GM21381 (cell line): Measurements from ENCODE around the gene TXNDC11.
"Not testable (repeated sequence)": the region's sequence is repeated elsewhere in the genome, so short reads cannot be mapped to it uniquely, and the experiment has no call there.

Source experiments
- ATAC-seq: cut with Tn5 transposase; IDR thresholded peaks from one replicate; pipeline ENCODE4 v1.9.1; 2021; ENCODE audit warnings: mild to moderate bottlenecking, moderate library complexity; ENCODE audit not compliant: unreplicated experiment

TXNDC11 gene, protein sequence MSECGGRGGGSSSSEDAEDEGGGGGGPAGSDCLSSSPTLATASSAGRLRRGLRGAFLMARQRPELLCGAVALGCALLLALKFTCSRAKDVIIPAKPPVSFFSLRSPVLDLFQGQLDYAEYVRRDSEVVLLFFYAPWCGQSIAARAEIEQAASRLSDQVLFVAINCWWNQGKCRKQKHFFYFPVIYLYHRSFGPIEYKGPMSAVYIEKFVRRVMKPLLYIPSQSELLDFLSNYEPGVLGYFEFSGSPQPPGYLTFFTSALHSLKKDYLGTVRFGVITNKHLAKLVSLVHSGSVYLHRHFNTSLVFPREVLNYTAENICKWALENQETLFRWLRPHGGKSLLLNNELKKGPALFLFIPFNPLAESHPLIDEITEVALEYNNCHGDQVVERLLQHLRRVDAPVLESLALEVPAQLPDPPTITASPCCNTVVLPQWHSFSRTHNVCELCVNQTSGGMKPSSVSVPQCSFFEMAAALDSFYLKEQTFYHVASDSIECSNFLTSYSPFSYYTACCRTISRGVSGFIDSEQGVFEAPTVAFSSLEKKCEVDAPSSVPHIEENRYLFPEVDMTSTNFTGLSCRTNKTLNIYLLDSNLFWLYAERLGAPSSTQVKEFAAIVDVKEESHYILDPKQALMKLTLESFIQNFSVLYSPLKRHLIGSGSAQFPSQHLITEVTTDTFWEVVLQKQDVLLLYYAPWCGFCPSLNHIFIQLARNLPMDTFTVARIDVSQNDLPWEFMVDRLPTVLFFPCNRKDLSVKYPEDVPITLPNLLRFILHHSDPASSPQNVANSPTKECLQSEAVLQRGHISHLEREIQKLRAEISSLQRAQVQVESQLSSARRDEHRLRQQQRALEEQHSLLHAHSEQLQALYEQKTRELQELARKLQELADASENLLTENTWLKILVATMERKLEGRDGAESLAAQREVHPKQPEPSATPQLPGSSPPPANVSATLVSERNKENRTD

DNA sequence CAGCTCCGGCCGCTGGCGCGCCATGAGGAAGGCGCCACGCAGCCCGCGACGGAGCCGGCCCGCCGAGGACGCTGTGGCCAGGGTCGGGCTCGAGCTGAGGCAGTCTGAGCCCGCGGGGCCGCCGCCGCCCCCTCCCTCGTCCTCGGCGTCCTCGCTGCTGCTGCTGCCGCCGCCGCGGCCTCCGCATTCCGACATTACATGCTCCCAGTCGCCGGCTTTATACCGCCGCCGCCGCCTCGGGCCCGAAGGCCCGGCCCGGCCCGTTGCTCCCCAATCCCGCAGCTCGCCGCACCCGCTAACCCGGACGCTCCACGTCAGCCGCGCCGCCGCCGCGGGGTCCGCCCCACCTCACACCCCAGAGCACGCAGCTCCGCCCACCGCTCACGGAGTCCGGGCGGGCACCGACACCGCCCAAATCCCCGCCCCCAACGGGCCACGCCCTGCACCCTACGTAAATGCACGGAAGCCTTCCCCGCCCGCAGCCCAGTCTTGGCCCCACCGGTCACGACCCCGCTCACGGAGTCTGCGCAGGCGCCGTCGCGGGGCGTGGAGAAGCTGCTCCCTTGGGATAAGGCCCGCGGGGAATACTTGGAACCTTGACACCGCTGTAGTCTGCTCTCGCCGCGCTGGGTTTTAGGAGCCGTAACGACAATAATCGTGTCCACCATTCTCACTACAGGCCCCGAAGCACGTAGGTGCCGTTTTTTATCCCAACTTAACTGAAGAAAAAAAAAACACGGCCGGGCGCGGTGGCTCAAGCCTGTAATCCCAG, at the start of gene TXNDC11:
Gene TXNDC11, minus strand, starts transcription at position 322 of the 772 bp plus-strand sequence. Its CDS starts 127 bp downstream, at position 195.
- peak; percentile 85 for ATAC-seq

DNA sequence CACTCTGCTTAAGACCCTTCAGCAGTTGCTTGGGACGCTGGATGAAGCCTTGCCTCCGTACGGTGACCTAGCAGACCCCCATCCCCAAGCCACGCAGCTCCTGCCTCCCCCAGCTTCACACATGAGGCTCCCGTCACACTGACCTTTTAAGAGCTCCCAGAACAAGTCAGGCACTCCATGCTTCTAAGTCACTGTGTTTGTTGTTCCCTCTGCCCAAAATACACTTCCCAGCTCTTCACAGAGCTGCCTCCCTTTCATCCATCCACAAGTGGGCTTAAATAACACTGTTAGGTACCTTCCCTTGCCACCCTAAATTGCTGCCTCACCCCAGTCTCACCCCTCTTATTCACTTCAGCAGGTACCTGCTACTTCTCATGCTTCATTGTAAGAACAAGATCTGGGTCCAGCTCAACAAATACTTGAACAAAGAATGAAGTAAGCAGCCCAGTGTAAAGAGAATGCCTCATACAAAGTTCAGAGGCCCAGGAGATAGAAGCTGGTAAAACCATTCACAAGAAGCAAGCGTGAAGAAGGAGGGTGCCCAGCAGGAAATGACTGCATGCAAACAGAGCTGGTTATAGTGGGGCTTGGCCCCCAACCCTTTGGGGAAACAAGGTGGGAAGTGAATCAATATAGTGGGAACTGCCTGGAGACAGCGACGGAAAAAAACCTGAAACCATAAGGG, 48.6 kb upstream of the TXNDC11 start:
- no peak for ATAC-seq

DNA sequence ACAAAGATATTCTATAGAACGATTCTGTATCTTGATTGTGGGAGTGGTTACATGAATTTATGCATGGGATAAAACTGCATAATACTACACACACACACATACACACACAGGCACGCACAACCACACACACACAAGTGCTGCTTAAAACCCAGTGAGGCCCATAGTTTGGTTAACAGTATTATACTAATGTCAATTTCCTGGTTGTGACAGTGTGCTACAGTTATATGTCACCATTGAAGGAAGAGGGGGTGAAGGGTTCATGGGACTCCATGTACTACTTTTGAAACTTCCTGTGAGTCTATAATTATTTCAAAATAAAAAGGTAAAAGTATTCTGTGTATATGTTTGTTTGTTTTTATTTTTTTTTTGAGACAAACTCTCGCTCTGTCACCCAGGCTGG, 46.3 kb upstream of the TXNDC11 start:
- ATAC-seq: no peak

DNA sequence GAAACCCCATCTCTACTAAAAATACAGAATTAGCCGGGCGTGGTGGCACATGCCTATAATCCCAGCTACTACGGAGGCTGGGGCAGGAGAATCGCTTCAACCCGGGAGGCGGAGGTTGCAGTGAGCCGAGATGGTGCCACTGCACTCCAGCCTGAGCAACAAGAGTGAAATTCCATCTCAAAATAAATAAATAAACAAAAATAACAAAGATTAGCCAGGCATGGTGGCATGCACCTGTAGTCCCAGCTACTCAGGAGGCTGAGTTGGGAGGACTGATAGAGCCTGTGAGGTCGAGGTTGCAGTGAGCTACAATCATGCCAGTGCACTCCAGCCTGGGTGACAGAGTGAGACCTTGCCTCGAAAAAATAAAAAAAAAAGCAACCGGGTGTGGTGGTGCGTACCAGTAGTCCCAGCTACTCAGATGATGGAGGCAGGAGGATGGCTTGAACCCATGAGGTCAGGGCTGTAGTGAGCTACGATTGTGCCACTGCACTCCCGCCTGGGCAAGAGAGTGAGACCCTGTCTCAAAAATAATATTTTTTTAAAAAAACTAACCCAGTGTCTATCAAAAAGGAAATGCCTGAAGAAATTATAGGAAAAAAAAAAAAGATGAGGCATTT, 42.4 kb upstream of the TXNDC11 start:
- not testable (repeated sequence) for ATAC-seq

DNA sequence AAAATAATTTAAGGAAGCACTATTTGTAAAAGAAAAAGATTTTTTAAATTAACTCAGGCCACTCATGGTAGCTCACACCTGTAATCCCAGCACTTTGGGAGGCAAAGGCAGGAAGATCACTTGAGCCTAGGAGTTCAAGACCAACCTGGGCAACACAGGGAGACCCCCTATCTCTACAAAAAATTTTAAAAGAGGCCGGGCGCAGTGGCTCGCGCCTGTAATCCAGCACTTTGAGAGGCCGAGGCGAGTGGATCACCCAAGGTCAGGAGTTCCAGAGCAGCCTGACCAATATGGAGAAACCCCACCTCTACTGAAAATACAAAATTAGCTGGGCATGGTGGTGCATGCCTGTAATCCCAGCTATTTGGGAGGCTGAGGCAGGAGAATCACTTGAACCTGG, 41.7 kb upstream of the TXNDC11 start:
- not testable (repeated sequence) for ATAC-seq

DNA sequence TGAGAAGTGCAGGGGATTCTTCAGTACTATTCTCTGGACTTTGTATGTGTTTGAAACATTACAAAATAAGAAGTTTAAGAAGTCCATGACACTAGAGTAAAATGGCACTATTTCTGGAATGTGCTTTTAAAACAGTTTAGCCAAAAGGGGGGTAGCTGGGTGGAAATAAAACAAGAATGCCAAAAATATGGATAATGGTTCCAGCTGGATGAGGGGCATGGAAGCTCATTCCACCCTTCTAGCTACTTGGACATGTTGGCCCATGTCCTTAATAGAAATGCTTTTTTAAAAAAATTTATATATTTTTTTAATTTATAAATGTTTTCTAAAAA, 41.3 kb upstream of the TXNDC11 start:
- ATAC-seq: no peak

DNA sequence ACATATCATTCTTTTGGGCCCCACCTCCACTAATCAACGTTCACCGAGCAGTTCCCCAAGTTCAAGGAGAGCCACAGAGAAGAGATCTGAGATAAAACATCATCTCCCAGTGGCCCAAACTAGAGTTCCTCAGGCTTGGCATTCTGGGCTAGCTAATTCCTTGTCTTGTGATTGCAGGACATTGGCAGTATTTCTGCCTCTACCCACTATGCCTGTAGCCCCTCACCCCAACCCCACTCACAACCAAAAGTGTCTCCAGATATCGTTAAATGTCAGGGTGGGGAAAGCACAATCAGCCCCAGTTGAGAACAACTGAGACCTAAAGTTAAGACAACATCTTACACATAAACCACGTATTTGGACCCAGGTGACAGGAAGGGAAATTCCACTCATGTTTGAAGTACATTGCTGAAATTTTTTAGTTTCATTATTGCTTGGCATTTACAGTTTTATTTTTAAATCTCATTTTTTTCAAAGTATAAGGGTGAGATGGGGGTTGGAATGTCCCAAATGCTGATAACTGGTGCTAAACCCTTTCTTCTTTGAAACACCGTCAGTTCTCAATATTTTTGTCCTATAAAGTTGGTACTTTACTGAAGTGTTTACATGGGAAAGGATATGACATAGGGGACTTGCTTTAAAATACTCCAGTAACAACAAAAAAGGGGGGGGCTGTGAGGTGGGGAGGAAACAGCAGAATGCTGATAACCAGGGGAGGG, 40.8 kb upstream of the TXNDC11 start:
- peak; percentile 54 for ATAC-seq

DNA sequence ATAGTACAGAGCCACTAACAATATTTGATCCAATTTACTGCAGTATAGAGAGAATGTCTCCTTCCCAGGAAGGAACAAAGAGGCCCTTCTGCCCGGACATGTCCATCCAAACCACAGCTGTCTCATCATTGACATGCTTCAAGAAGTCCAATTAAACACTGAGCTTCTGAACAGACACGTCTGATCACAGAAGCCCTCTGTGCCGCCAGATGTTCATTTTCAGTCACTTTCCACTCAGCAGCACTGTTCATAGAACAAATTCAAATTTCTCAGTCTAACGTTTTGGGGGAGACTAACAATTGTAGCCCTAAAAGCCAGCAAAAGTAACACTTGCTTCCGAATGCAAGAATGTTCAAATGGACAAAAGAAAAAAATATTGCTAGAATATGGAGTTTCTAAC, 39.1 kb upstream of the TXNDC11 start:
- no peak for ATAC-seq

DNA sequence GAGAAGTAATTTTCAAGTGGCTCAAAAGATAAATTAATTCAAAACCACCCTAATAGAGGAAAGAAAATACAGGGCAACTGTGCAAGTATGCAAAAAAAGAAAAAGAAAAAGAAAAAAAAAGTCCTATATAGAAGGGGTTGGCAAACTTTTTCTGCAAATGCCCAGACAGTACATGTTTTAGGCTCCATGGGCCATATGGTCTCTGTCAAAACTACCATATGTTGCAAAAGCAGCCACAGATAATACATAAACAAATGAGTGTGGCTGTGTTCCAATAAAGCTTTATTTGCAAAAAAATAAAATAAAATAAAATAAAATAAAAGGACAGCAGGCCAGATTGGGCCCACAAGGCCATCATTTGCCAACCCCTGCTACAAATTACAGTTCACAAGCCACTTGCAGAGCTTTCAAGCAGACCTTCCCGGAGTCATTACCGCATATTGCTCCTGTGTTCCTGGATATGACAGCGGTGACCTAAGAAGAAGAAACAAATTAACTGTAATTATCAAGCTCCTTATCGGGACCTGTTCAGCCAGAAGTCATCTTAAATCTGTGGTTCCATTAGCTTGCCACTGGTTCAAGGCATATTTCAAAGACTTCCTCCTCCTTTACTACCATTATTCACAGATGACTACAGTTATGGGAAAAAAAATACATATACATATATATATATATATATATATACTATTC, 38.5 kb upstream of the TXNDC11 start:
- no peak for ATAC-seq

DNA sequence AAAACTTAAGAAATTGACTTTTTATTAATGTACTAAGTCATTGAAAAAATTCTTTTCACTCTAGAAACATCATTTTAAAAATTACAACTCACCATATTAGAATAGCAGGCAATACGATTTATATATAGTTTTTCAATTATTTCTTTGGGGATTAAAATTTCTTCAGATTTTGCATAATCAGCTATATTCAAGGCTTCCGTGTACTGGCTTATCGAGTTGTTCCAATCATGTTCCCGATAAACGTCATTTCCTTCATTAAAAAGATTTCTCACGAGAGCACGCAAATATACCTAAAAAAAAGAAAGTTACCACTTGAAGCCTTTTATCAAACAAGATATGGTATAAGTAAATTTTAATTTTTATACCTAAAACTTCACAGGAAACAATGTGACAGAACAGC, 36.4 kb upstream of the TXNDC11 start:
- no peak for ATAC-seq

DNA sequence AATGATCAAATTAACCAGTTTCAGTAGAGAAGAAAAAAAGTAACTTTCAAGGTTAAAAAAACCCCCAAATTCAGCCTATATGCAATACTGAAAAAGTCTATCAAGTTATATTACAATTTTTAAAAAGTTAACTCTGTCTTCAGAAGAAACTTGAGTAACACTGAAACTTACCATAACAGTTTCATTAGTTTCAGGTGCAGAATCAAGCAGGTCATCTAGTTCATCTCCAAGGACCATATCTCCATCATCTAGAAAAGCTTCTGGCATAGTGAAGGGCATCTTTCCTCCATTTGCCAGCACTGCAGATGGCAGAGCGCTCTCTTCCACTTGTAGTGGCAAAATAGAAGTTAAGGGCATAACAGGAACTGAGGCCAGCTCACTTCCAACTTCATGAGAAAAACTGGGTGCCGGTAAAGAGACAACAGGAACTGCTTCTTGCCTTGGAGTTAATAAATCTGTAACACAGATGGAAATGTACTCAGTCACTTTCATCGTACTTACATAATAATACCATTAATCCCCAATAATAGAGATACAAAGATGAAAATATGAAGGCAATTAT, 31.5 kb upstream of the TXNDC11 start:
- no peak for ATAC-seq

DNA sequence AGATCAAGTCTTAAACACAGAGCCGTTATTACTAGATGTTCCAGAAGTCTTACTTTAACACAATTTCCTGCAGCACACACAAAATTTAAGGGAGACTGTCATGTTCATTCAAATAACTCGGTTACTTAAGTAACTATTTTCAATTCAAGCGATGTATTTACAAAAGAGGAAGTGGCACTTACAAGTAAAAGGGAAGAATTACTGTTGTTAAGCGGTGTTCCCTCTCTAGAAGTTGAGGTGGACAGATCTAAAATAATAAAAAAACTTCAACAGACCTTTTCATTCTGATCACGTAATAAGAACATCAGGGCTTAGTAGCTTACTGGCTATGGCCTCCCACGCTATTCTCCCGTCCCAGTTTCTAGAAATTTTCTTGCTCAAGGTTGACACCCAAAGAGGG, 26.2 kb upstream of the TXNDC11 start:
- ATAC-seq: no peak

DNA sequence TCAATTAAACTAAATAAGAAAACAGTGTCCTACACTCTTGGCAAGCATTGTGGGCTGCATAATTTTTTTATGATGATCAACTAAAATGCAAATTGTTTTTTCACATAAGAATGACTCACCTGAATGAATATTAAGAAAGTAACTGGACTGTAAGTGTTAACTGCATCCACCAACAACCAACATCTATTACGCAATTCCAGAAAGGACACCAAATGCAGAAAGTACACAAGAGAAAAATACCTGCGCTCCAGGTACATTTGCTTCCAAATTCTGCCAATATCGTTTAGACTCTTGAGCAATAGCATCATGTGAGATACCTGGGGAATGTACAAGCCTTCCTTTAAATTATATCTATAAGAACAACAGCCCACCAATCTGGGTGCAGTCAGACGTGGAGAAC, 19.8 kb upstream of the TXNDC11 start:
- ATAC-seq: no peak

DNA sequence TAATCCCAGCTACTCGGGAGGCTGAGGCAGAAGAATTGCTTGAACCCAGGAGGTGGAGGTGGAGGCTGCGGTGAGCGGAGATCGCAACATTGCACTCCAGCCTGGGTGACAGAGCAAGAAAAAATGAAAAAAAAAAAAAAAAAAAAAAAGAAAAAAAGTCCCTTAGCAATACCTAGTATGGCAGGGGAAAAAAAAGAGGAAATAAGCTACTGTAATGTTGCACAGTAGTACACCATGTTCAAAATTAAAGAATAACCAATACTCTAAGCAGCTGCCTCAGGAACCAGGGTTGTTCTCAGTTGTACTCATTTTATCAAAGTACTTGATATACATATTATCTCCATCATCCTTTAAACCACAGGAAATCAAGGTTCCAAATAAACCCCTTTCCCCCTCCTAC, 17.3 kb upstream of the TXNDC11 start:
- ATAC-seq: no peak

DNA sequence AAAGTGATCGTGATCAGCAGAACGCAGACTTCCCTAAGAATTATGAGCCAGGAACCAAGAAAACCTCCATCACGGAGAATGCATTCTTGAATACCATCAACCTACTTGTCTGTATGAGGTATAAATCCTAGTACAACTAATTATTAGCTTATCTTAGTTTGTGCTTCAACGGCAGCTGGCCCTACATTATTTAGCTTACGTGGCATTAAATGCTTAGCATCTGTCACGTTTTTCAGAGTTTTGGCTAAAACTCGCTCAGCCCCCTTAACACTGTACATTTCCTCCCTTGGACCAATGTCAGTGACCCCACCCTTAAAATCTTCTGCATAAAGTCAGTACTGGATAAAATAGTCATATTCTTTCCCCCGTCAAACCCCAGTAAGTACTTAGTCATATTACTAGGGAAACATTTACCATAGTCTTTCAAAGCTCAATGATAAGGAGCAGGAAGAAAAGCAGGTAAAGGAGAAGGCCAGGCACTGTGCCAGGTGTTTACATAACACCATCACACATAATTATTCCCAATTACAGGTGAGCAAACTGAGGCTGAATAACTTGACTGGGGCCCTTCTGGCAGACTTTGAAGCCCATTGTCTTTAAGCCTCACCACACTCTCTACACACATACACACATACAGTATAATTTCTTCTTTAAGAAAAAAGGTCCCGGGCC, 16.6 kb upstream of the TXNDC11 start:
- ATAC-seq: no peak

DNA sequence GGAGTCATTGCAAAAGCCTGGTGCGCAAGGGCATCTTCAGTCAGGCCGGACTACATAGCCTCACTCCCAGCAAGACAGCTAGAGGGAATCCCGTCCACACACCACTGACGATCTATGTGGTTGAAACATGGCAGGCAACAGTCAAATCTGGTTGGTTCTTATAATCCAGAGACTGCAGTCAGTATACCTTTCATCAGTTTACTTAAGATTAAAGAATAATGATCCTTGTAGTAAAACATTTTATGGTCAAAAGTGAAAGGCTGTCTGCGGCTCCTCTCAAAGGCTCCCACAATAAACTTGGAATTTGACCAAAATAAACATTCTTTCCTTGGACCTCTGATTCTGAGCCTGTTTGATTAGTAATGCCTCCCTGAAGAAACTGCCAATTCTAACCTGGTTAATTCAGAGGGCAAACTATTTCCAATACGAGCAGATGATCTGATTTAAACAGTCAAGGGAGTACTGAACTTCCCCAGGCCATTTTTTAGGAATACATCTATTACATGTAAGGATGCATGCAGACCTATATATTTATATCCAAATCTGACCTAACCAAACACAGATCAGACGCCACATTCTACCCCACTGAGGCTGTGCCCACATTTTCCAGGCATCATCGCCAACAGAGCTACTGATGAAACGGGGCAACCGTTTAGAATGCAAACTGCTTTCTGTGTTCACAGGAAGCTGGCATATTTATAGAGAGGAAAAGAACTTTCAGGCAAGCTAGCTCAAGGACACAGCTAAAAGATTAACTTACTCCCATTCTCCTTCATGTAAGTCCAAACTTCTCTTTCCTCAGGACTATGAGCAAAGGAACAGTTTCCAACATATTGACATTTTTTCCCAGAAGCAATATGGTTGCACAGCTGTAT, 15.3 kb upstream of the TXNDC11 start:
- ATAC-seq: no peak

DNA sequence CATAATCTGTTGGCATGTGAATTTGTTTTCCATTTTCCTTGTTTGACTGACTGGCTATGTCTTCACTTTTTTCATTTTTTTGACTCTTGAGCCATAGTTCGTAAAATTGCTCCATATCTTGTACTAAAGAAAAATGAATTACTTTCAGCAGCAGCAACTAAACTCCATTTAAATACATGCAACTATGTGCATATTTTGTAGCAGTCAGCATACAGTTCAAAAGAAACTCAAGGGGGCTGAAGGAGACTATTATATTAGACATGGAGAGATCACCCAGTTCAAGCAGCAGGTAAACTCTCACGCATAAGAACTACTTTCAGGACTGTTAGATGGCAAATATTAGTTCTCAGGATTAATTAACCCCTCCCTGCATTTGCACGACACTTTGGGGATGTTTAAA, 13.6 kb upstream of the TXNDC11 start:
- ATAC-seq: no peak
